Inferior parietal cortex (tissue), 1 donor: Measurements from ENCODE around the gene GNG12.

ENCODE experiments used
- DNase-seq: peaks from one replicate; pipeline ENCODE4 v3.0.0-alpha.2; 2016; ENCODE audit errors: extremely low spot score

Gene GNG12

DNA sequence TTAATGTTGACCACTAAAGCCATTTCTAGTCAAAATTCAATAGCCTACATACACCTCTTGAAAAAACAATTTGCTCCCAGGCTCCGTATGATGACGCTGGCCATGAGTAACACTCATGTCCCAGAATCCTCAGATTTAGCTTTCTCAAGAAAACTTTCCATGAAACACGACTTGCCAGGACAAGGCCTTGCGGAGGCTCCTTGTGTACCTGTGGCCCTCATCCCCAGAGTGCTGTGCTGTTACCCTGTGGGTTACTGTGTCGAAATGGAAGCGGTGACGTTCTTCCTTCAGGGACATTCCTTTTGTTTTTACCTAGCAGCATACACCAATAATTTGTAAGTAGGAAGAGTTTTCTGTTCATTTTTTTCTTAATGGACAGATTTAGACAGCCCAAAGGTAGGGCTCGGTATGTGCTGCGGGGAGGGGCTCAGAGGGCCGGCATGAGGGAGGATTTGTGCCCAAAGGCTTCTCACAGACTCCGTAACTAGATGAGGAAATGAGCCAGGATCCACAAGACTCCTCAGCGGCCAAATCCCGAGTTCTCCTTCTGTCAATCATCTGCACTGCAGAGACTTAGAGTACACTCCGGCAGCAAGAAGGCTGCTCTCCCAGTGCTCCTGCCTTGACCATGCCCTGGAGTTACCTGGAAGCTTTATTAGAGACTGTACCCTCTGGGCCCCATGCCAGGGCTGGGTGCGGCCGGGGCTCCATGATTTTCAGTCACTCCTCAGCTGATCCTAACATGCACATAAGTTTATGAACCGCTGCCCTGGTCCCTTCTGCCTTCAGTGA, 17.8 kb downstream of the GNG12 start:
- no peak for DNase-seq

- no peak for DNase-seq
Measured at GRCh38 chr1:67814121-67814772, 19.0 kb downstream of the GNG12 start.

DNA sequence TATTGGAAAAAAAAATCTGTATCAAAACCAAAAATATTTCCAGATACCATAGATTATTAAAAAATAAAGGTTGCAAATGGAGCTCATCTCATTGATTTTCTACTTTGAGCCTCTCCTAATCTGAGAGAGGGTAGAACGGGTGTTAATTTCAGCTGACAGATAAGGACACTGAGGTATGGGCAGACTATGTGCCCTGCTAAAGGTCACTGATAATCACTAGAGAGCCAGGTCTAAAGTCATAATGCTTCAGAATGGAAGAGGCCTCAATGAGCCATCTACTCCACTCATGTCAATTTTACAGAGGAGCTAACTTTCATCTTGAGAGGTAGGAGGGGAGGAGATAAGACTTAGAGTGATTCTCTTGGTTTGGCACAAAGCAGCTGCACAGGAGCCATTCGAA, 21.0 kb downstream of the GNG12 start:
- no peak for DNase-seq

- no peak for DNase-seq
Measured at GRCh38 chr1:67811781-67812180, 21.5 kb downstream of the GNG12 start.

GRCh38 chr1:67809887-67810286, 23.4 kb downstream of the GNG12 start:
- DNase-seq = no peak

- no peak for DNase-seq
Measured at GRCh38 chr1:67807282-67807681, 26.0 kb downstream of the GNG12 start.

- no peak for DNase-seq
Measured at GRCh38 chr1:67804710-67805109, 28.6 kb downstream of the GNG12 start.

DNA sequence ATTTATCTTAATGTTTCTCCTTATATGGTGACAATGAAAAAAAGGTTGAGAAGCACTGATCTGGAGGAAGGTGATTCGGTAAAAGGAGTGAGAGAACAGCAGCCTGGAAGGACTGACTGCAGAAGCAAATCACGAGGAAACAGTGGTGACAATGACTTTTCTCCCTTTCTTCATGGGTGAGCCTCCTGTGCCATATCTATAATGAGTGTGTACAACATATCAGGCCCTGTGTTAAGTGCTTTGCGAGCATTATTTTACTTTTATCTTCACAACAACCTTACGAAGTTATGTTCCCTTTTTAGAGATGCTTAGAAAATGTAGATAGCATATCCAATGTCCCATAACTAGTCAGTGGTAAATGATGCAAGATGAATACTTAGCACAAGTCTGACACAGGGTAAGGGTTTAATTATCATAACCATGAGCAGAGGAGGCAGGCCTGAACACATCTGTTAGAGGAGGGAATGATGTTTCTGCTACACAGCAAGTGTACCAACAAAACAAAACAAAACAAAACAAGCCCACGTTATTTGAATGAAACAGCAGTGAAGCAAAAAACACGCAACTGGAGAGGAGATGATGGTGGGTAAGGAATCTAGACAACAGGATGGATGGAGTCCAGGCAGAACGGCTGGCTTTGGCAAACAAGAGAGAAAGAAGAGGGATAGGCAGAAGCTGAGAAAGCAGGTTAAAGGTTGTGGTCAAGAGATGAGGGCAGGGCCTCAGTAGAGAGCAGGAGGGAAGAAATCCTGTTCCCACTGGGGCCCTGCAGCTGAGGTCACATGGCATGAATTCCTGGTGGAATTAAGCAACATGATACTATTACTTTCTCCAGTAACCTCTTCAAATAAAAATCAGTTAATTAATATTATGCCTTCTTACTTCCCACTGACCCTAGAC, 29.6 kb downstream of the GNG12 start:
- no peak for DNase-seq

- no peak for DNase-seq
Measured at GRCh38 chr1:67802565-67802964, 30.7 kb downstream of the GNG12 start.

GRCh38 chr1:67801903-67802302, 31.4 kb downstream of the GNG12 start:
- no peak for DNase-seq

DNA sequence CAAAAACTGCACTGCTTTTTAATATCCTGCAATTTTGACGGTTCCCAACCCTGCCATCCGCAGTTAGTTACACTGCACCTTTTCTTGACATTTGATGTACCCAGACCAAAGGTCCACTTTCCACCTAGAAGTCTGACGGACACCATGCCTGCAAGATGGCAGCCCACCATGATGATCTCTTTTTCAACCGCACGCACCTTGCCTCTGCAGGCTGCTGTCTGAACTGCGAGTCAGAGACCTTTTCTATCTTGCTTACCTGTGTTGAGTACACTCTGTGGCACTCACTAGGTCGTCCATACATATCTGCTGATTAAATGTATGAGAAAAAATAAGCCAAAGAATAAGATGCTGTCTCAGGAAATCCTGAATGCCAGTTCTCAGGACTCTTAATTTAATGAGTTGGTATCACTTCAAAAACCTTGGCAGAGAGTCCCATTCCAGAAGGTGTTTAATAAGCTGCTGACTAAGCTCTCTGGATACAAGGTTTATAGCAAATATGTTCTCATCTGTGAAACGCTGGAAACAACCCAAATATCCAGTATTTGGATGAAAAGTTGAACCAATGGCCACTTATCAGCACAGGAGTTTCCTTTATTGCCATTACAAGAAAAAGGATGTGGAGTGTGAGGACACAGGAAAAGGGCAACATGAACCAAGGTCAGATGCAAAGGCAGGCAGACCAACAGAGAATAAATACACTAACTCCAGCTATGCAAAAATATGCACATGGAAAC, 37.9 kb downstream of the GNG12 start:
- DNase-seq = no peak

DNA sequence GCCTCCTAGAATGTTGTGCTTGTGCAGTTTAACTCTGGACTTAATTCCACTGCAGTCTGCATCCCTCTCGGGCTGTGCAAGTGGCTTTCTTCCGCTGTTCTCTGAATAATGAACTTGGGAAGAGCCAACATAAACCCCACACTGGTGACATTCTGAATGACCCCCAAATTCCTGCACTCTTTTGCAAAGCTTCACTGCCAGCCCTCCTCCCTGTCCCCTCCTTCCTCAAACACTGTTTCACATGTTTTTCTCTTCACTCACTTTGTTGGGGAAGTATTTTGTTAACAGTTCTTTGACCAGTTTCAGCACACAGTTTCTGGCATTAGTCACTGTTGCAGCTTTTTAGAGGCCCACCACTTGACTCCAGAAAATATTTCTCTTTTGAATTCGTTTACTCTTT, 39.7 kb downstream of the GNG12 start:
- DNase-seq = no peak

GRCh38 chr1:67792741-67793458, 40.4 kb downstream of the GNG12 start:
- DNase-seq = no peak

DNA sequence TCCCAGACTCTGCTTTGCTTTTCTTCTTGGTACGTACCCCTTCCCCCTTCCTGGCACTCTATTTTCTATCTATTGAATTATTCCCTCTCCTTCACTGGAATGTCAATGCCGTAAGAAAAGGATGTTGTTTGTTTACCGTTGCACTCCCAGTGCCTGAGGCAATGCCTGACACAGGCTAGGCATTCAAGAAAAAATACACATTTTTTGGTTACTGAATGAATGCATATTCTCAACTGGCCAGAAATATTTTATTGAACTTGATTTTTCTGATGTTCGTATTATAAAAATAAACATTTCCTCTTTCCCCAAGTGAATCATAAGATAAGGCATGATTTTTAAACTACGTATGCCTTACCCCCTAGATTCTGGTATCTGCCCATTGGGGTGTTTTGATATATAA, 41.2 kb downstream of the GNG12 start:
- no peak for DNase-seq

DNA sequence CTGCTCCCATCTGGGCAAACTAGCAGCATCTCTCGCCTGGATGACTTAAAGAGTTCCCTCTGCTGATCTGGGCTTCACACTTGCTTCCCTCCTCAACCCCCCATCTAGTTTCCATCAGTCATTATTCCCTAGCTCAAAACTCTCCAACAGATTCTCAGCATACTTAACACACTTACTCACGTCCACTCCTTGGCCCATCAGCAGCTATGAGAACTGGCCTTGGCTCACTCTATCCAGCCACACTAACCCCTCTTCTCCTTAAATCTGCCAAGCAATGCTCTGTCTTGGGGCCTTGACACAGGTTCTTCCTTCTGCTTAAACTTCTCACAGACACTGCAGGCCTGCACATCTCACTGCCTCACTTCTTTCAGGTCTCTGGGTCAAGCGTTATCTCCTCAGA, 41.6 kb downstream of the GNG12 start:
- DNase-seq = no peak

GRCh38 chr1:67791261-67791660, 42.0 kb downstream of the GNG12 start:
- DNase-seq = no peak

DNA sequence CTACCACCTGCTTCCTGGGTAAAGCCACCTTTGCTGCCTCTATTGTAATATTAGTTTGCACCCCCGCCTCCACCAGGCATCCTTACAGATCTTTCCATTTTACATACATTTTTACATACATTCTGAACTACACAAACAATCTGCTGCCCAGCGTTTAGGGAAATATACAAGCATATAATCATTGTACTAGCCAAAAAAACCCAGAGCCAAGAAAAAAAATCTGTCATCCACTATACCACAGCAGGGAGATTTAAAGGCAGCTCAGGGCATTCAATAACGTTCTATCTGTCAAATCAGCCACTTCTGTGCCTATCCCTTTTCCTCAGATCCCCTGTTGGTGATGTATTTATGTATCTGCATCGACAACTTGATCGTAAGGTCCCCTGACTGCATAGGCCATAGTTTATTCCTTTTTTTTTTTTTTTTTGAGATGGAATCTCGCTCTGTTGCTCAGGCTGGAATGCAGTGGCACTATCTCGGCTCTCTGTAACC, 43.0 kb downstream of the GNG12 start:
- DNase-seq = no peak

DNA sequence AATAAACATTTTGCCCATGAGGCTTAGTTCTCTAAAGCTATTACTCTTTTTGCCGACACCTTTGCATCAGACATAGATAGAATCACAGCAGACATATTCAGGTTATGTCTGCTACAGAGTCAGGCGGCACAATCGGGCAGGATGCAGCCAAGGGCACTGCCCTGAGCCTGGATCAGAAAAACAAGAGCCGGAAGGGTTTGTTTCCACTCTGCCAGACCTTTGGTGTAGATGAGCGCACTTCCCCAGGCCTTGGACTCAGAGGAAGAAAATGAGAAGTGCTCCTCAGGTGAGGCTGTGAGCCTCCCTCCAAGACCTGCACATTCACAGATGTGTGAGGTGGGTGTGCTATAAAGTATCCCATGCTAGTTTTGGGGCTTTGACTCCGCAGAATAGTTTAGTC, 43.7 kb downstream of the GNG12 start:
- DNase-seq = no peak

- DNase-seq = no peak
Measured at GRCh38 chr1:67788904-67789303, 44.4 kb downstream of the GNG12 start.

GRCh38 chr1:67788238-67788790, 45.0 kb downstream of the GNG12 start:
- DNase-seq = no peak

- no peak for DNase-seq
Measured at GRCh38 chr1:67787746-67788145, 45.5 kb downstream of the GNG12 start.
